GM18870 (cell line): ENCODE data around the gene PTX4.

Source experiments
- ATAC-seq: cut with Tn5 transposase; IDR thresholded peaks from one replicate; pipeline ENCODE4 v1.9.1; 2021; ENCODE audit warnings: moderate library complexity; ENCODE audit not compliant: unreplicated experiment

Gene PTX4

GRCh38 chr16:1464894-1465566 is 23.7 kb downstream of the PTX4 start:
- ATAC-seq, result no peak

- no peak for ATAC-seq
These were observed 24.4 kb downstream of the PTX4 start for GRCh38 chr16:1464196-1464893.

DNA sequence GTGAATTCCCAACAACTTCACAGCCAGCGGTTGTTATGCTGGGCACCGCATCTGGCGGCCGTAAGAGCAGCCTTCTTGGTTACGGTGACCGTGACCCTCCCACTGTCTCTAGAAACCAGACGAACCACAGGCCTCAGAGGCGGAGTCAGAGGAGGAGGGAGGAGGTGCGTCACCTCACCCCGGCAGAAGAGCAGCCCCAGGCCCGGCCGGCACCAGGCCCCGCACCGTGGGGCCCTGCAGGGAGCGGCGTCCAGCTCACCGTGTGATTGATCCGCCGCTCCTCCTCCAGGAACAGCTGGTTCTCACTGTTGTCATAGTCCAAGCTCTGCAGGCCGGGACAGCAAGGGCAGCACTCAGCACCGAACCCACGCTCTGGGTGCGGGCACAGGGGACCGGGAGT is 27.6 kb downstream of the PTX4 start:
- no peak for ATAC-seq

- ATAC-seq, result no peak
These were observed 28.1 kb downstream of the PTX4 start for GRCh38 chr16:1460602-1461138.

- no peak for ATAC-seq
These were observed 28.8 kb downstream of the PTX4 start for GRCh38 chr16:1459967-1460366.

GRCh38 chr16:1458977-1459341 is 29.8 kb downstream of the PTX4 start:
- no peak for ATAC-seq

DNA sequence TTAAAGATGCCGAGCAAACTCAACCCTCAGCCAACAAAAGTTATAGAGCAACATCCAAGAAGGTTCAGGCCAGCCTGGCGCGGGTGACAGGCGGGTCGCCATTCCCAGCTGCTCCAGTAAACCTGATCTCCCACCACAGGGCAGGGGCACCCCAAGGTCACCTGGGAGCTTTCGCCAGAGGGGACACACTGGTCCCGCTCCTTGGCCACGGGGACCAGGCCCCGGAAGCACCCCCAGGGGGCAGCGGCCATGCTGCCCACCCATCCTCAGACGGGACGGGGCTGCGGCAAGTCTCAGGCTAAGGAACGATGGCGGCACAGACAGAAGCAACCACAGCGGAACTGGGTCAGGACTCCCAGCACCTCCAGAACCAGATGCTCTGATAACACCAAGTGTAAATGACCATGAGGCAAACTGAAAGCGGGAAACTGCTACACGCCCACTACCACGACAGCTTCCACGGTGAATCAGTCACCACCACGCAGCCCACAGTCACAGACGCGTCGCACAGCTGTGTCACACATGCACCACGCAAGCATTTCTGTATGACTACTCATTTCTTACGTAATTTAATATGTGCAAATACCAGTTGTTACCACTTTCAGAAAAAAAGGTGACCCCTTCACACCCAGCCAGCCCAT is 30.3 kb downstream of the PTX4 start:
- ATAC-seq, result no peak

GRCh38 chr16:1457489-1458245 is 31.1 kb downstream of the PTX4 start:
- no peak for ATAC-seq

- ATAC-seq, result no peak
These were observed 31.8 kb downstream of the PTX4 start for GRCh38 chr16:1456951-1457350.

GRCh38 chr16:1455190-1456171 is 33.3 kb downstream of the PTX4 start:
- ATAC-seq, result no peak

DNA sequence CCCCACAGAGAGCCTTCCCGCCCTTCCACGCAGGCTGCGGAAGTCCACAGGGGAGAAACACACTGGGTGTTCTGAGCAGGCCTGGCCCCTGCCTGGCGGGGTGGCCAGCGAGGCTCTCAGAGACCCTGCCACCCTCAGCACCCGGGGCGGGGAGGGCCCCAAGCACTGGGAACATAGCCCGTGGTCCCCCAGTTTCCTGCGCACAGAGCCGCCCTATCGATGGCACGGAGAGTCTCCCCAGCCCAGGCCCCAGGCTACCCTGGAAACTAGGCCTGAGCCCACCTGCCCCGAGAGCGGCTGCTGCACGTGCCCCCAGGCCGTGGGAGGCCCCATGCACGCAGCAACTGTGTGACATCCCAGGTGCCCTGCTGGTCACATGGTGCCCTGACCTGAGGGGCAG is 34.2 kb downstream of the PTX4 start:
- no peak for ATAC-seq

DNA sequence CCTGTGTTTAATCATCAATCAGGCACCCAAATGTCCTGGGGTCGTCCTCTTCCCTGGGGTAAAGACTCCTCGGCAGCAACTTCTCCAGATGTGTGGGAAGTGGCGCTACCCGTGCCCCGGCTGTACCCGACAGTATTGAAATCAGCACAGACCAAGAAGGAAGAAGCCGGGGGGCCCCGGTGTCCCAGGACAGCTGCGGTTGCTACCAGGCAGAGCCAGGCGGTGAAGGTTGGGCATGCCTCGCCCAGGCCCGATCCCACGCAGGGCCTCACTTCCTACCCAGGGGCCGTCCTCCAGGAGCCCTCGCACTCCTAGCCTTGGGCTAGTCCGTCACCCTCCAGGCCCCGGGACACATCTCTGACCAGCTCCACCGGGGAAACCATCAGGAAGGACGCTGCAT is 35.4 kb downstream of the PTX4 start:
- ATAC-seq, result no peak

DNA sequence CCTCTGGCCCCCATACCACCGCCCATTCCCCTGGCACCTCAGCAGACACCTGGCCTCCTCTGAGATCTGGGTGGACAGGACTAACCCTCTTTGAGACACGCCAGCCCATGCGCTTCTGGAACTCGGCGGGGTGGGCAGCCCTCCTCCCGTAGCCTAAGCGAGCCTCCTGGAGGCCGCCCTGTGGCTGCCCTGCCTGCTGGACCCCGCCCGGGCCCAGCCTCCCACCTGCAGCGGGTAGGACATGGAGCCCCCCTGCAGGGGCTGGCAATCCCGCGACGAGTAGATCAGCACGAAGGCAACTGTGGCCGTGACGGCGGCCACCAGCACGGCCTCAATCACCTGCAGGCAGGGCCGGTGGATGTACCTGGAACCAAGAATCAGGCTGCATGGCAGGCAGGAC is 36.2 kb downstream of the PTX4 start:
- ATAC-seq, result no peak

GRCh38 chr16:1451702-1452392 is 36.9 kb downstream of the PTX4 start:
- no peak for ATAC-seq

- no peak for ATAC-seq
These were observed 37.9 kb downstream of the PTX4 start for GRCh38 chr16:1450841-1451240.

- no peak for ATAC-seq
These were observed 38.5 kb downstream of the PTX4 start for GRCh38 chr16:1450218-1450617.

DNA sequence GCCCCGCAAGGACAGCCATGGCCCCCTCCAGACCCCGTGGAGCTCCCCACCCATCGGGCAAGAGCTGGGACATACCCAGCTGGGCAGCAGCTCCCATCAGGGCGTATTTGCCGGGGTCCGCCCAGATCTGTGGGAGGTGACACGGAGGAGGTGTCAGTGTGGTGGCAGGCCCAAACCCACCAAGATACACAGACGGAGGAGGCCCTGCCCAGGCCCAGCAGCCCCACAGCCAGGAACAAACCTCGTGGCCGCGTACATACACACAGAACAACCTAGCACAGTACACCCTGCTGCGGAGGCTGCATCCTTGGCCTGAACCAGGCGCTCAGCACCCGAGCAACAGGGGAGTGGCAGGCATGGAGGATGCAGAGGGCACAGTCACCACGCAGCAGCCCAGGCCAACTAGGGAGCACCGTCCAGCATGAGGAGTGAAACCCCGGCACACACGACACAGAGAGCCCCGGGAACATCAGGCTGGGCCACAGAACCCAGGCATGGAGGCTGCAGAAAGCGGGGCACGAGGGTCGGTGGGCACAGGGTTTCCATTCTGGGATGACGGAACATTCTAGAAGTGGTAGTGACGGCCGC is 39.4 kb downstream of the PTX4 start:
- no peak for ATAC-seq

DNA sequence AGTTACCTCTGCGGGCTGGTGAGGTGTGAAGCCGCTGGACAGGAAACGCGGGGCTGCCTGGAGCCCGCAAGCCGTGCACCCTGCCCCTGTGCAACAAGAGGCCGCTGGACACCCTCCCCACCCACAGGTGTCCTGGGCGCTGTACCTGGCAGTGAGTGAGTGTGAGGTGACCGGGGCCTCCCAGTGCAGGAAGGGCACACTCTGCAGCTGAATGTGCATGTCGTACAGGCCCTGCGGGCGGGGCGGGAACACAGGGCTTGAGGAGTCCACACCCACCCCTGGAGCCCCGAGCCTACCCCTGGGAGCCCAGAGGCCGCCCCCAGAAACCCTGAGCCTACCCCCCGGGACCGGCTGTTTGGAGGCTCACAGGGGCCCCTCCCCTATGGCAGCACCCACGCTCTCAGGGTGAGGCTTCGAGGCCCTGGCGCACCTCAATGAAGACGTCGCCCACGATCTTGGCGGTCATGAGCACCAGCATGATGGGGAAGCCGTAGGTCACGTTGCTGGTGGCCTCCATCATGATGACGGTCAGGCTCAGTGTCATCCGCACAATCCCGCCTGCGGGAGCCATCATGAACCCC is 40.1 kb downstream of the PTX4 start:
- ATAC-seq, result no peak

GRCh38 chr16:1447965-1448364 is 40.8 kb downstream of the PTX4 start:
- no peak for ATAC-seq
